Right ventricle myocardium superior (tissue), 1 donor: ENCODE data around the gene MAP4K1. TPM values are rescaled to one million over a fixed set of nuclear protein-coding genes. Genes with fewer than 3 reads are reported as not detected.
A peak's percentile ranks its signal among the peaks of the same experiment; 100 is the strongest.
"Not testable (repeated sequence)": the region's sequence is repeated elsewhere in the genome, so short reads cannot be mapped to it uniquely, and the experiment has no call there.

Source experiments
- ATAC-seq: fragments of 200-7000 bp; cut with Tn5 transposase; one replicate; pipeline ENCODE4 v1.9.1; 2020; ENCODE audit warnings: mild to moderate bottlenecking; ENCODE audit not compliant: poor library complexity
- DNase-seq: peaks from one replicate; pipeline ENCODE4 v3.0.0-alpha.2; 2020
- intact Hi-C: fragments of 100-400 bp; cut with DNase I; formaldehyde crosslinking; loops from one replicate; pipeline ENCODE4 v1.11.2; 2022
- total RNA-seq: library from RNA; stranded (reverse); fragmentation: NEBNext Ultra II Directional; extraction: Animal tissue kit (Norgen Biotek cat#: 25700); gene quantifications from one replicate; pipeline ENCODE4 v1.2.1, GENCODE V29; 2021
- donor health status: DM: no; HTN: yes; CAD: no; lungs with severe emphysema.

Gene MAP4K1
- total RNA-seq, 1 donor from 2014 or later = 1.3 TPM

GRCh38 chr19:38597075-38597474 lies 20.7 kb downstream of the MAP4K1 start:
- intact Hi-C loops = no loop called here
- DNase-seq (no peak), ATAC-seq (no peak)

DNA sequence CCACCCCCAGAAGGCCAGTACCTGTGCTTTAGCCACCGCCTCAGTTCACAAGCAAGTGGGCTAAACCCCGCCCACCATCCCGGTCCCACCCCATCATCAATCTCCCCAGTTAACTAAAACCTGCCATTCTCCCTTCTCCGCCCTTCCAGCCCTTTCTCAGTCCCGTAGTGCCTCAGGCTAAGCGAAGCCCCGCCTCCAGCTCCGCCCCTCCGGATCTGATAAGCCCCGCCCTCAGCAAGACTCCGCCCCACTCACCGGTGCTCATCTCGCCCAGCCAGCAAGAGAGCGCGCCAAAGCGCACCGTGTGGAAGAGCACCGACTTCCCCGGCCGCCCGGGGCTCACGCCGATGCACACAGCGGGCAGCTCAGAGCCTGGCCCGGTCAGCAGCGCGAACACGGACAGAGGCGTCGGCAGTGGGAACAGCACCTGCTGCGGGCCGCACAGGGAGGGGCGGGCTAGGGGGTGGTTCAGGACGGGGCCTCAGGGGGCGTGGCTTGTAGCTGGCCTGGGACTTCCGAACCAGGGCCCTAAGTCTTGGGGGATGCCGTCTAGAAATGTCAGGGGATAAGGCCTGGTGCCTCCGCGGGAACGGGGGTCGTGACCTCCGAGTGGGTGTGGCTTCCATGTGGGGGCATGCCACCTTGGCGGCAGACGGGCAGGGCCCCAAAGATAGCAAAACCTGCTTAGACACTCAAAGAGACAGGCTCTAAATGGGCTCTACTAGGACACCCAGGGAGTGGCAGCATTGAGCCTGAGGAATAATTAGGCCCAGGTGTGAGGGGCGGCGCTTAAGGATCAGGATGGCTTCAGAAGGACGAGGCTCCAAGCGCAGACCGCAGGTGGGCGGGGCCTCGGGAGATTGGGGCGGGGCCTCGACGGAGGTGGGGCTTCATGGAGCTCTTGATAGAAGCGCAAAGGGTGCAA lies 21.4 kb downstream of the MAP4K1 start:
- DNase-seq (no peak), ATAC-seq (peak; percentile 56)
- intact Hi-C loops = no loop called here

GRCh38 chr19:38592940-38593339 lies 24.8 kb downstream of the MAP4K1 start:
- ATAC-seq (no peak), DNase-seq (no peak)
- intact Hi-C loops = no loop called here

- intact Hi-C loops = no loop called here
- no peak for DNase-seq
- ATAC-seq = no peak
Observed at GRCh38 chr19:38588041-38588440, 29.7 kb downstream of the MAP4K1 start.

DNA sequence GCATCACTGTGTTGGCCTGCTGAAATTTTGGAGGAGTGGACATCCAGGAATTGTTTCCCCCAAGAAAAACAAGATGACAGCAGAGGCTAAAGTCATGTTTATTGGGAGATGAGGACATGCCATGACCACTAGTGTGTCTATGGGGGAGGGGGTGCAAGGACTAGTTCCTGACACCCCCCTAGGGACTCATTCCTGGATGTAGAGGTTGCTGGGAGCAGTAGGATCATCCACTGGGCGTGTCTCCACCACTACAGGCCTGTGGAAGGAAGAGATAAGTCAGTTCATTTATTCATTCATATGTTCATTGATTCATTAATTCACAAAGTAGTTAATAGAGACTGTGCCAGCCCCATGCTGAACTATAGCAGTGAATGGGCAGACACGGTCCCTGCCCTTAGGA lies 30.2 kb downstream of the MAP4K1 start:
- DNase-seq = no peak
- intact Hi-C loops = no loop called here
- no peak for ATAC-seq

DNA sequence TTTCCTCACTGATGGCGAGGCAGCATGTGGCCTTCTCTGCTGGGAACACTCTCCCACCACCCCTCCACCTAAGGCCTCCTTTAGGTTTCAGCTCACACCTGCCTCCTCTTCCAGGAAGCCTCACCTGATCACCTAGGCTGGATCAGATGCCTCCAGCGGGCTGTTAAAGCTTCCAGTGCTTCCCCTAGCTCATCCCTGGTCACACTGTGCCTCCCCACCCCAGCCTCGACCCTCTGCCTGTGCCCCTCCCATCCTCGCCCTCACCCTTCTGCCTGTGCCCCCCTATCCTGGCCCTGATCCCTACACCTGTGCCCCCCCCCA lies 33.8 kb downstream of the MAP4K1 start:
- no peak for ATAC-seq
- no peak for DNase-seq
- intact Hi-C loops = no loop called here

- DNase-seq (no peak), ATAC-seq (no peak)
- intact Hi-C loops = no loop called here
Observed at GRCh38 chr19:38583219-38583984, 34.4 kb downstream of the MAP4K1 start.

GRCh38 chr19:38580080-38580479 lies 37.7 kb downstream of the MAP4K1 start:
- DNase-seq = no peak
- ATAC-seq = no peak
- intact Hi-C loops = no loop called here

DNA sequence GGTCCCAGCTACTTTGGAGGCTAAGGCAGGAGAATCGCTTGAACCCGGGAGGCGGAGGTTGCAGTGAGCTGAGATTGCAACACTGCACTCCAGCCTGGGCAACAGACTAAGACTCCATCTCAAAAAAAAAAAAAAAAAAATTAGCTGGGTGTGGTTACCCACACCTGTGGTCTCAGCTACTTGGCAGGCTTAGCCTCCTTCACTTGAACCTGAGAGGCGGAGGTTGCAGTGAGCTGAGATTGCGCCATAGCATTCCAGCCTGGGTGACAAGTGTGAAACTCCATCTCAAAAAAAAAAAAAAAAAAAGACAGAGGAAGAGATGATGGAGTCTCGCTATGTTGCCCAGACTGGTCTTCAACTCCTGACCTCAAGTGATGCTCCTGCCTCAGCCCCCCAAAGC lies 38.4 kb downstream of the MAP4K1 start:
- DNase-seq, intact Hi-C loops, ATAC-seq: not testable (repeated sequence)

- ATAC-seq (no peak), DNase-seq (no peak)
- intact Hi-C loops = no loop called here
Observed at GRCh38 chr19:38577826-38578225, 39.9 kb downstream of the MAP4K1 start.

GRCh38 chr19:38571682-38572081 lies 46.1 kb downstream of the MAP4K1 start:
- intact Hi-C loops = no loop called here
- DNase-seq (no peak), ATAC-seq (no peak)

- intact Hi-C loops = no loop called here
- DNase-seq (no peak), ATAC-seq (no peak)
Observed at GRCh38 chr19:38569368-38569983, 48.3 kb downstream of the MAP4K1 start.

DNA sequence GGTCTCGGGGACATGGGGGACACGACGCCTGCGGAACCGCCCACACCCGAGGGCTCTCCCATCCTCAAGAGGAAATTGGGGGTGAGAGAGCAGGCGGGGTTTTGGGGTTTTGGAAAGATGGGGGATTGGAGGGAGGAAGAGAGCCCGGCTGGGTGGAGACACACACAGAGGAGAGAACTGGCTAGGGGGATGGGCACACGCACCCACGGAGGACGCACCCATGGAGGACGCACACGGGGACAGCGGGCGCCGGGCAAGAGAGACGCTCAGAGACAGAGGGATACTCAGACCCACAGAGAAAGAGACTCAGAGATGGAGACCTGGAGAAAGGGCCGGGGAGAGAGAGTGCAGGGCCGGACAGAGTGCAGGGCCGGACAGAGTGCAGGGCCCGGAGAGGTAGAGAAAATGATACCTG lies 52.1 kb downstream of the MAP4K1 start:
- intact Hi-C loops = no loop called here
- DNase-seq (no peak), ATAC-seq (no peak)

GRCh38 chr19:38564981-38565690 lies 52.6 kb downstream of the MAP4K1 start:
- ATAC-seq = no peak
- no peak for DNase-seq
- intact Hi-C loops = no loop called here

DNA sequence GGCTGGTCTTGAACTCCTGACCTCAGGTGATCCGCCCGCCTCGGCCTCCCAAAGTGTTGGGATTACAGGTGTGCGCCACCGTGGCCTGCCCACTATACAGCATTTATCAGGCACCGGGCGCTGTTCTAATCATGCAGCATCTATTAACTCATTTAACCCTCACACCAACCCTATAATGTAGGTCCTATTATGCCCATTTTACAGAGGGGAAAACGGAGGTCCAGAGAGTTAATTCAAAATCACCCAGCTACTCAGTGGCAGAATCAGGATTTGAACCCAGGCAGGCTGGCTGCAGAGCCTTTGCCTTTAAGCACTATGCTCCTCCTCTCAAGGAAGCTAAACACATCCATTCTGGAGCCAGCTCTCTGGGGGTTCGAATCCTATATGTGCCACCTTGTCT lies 54.3 kb downstream of the MAP4K1 start:
- ATAC-seq = no peak
- DNase-seq = no peak
- intact Hi-C loops = no loop called here

DNA sequence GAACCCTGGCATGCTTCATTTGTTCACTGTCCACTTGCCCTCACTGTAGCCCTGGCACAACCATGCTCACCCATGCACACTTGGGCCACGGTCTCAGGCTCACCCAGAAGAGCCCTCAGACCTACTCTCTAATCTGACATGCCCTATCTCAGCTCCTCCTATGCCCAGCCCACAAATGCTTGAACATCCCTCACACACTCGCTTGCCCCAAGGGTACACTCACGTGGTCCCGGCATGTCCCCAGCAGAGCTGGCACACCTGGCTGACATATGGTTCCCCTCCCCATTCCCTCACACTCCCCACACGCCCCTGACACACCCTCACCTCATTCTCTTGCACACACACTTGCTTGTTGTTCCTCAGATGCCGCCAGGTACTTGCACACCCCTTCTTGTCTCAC lies 55.7 kb downstream of the MAP4K1 start:
- ATAC-seq (no peak), DNase-seq (no peak)
- intact Hi-C loops = no loop called here

DNA sequence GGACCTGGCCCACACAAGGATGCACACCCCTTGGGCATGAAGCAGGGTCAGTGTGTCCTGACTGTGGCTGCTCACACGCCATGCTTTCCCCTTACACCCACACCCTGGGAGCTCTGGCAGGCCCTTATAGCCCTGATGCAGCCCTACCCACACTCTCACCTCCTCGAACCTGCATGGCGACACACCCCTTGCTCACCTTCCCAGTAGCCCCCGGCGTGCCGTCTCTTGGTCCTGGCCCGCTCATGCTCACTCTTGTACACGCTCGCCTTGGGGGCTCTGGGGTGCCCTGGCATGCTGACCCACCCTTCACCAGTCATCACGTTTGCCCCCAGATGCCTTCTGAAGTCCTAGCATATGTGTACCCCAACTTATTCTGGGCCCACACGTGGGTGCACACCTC lies 56.1 kb downstream of the MAP4K1 start:
- ATAC-seq = no peak
- DNase-seq = no peak
- intact Hi-C loops = no loop called here

GRCh38 chr19:38561053-38561606 lies 56.6 kb downstream of the MAP4K1 start:
- intact Hi-C loops = no loop called here
- no peak for DNase-seq
- ATAC-seq = no peak
